ENCODE measurements around the gene KCNQ4.

The KCNQ4 gene

DNA sequence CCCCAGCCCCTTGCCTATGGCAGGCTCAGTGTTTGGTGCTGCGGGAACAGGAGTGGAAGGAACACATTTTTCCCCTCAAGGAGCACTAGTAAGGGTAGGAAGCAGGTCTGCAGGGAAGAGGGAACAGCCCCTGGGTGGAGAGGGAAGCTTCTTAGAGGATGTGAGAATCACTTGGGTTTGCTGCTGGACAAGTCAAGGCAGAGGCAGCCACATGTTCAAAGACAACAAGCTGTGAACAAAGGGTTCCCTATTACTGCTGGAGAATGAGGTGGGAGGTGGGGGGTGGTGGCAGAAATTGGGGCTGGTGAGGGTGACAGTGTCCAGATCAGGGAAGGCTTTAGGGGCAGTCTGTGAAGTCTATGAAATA lies 103.4 kb downstream of the KCNQ4 start:
- 80 to 100% methylated on average over 1 of the region's 1 CpG for WGBS, 2 experiments (ENCODE audit: insufficient coverage in 2 of 2)
- no peak overlapping the region for H3K27ac ChIP-seq (ENCODE audit: low read depth, low read length, severe bottlenecking)
- no peaks in the 10 kb centered on the region for H3K9me3 ChIP-seq (ENCODE audit: control insufficient read depth, low read length)
- no peaks in the 10 kb centered on the region for H3K36me3 ChIP-seq (ENCODE audit: control insufficient read depth, insufficient read depth, low read length)
- H3K4me3 ChIP-seq (ENCODE audit: extremely low read depth, insufficient read depth, low read length, poor library complexity, severe bottlenecking) = no peak overlapping the region
- H3K4me1 ChIP-seq (ENCODE audit: control insufficient read depth, insufficient read depth, low read length, poor library complexity, severe bottlenecking) = no peaks in the 10 kb centered on the region

DNA sequence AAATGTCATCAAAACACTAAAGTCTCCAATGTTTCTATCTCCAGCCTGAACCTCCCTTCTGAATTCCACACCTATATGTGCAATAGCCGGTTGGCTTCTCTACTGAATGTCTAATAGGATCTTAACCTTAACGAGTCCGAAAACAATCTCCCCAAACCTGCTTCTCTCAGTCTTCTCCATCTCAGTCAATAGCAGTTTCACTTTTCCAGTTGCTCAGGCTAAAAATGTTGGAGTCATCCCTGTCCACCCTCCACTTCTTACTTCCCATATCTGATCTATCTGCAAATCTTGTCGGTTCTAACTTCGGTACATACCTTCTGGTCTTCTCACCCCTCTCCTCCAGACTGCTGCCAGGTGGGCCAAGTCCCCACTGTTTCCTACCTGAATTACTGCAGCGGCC lies 104.1 kb downstream of the KCNQ4 start:
- Histone ChIP-seq H3K27ac (ENCODE audit: low read depth, low read length, severe bottlenecking) (no peak overlapping the region), H3K4me3 (ENCODE audit: extremely low read depth, insufficient read depth, low read length, poor library complexity, severe bottlenecking) (no peak overlapping the region), H3K4me1 (ENCODE audit: control insufficient read depth, insufficient read depth, low read length, poor library complexity, severe bottlenecking) (no peaks in the 10 kb centered on the region), H3K9me3 (ENCODE audit: control insufficient read depth, low read length) (no peaks in the 10 kb centered on the region), H3K36me3 (ENCODE audit: control insufficient read depth, insufficient read depth, low read length) (no peaks in the 10 kb centered on the region)
- 87 to 95% methylated on average over 6 of the region's 6 CpGs for WGBS, 2 experiments (ENCODE audit: insufficient coverage in 2 of 2)
